ENCODE results near the gene TMEFF2. TPM values are rescaled to one million over a fixed set of nuclear protein-coding genes. Genes with fewer than 3 reads are reported as not detected.
A peak's percentile ranks its signal among the peaks of the same experiment; 100 is the strongest.

Gene TMEFF2
- total RNA-seq, 2 donors from 2014 or later, result 0.21 TPM; not detected in 1

GRCh38 chr2:192153561-192153960, 41.2 kb downstream of the TMEFF2 start:
- no peaks in the 10 kb centered on the region for H3K27me3 ChIP-seq (replicated peaks; ENCODE audit: insufficient read depth)
- H3K4me1 ChIP-seq (ENCODE audit: control insufficient read depth in 1 of 2, low read depth in 2 of 2), result peaks cover 4 to 17% of the 10 kb centered on the region in 2 donors
- H3K36me3 ChIP-seq, result no peaks in the 10 kb centered on the region
- H3K4me3 ChIP-seq, result no peak overlapping the region
- DNase-seq (ENCODE audit: low spot score), result no peak
- ATAC-seq (ENCODE audit: insufficient number of reproducible peaks, low FRiP score, low read depth), result no peak
- TF ChIP-seq, protein P1, sequence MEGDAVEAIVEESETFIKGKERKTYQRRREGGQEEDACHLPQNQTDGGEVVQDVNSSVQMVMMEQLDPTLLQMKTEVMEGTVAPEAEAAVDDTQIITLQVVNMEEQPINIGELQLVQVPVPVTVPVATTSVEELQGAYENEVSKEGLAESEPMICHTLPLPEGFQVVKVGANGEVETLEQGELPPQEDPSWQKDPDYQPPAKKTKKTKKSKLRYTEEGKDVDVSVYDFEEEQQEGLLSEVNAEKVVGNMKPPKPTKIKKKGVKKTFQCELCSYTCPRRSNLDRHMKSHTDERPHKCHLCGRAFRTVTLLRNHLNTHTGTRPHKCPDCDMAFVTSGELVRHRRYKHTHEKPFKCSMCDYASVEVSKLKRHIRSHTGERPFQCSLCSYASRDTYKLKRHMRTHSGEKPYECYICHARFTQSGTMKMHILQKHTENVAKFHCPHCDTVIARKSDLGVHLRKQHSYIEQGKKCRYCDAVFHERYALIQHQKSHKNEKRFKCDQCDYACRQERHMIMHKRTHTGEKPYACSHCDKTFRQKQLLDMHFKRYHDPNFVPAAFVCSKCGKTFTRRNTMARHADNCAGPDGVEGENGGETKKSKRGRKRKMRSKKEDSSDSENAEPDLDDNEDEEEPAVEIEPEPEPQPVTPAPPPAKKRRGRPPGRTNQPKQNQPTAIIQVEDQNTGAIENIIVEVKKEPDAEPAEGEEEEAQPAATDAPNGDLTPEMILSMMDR (IDR thresholded peaks at IDR 0.05), result no peak
- H3K9me3 ChIP-seq, result no peaks in the 10 kb centered on the region
- no peak overlapping the region for H3K27ac ChIP-seq

DNA sequence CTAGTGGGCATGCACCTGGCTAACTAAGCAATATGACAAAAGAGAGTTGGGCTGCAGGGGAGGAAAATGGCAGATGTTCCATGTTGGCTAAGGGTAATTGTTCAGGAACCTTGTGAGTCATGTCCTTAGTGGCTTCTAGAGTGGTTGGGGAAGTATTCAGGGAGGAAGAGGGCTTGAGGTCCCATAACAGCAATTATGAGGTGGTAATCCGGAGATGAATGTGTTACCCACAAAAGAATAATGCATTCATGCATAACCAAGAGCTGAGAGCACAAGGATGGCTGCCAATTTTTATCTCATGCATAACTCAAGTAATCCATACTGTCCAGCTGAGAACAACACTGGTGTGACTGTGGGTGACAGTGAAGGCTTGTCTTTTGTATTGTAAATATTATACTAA, 42.9 kb downstream of the TMEFF2 start:
- H3K27ac ChIP-seq, result no peak overlapping the region
- H3K9me3 ChIP-seq, result no peaks in the 10 kb centered on the region
- no peaks in the 10 kb centered on the region for H3K36me3 ChIP-seq
- H3K4me3 ChIP-seq, result no peak overlapping the region
- DNase-seq (ENCODE audit: low spot score) (no peak), ATAC-seq (ENCODE audit: insufficient number of reproducible peaks, low FRiP score, low read depth) (no peak)
- H3K27me3 ChIP-seq (replicated peaks; ENCODE audit: insufficient read depth), result no peaks in the 10 kb centered on the region
- peaks cover 8 to 25% of the 10 kb centered on the region in 2 donors for H3K4me1 ChIP-seq (ENCODE audit: control insufficient read depth in 1 of 2, low read depth in 2 of 2)
- TF ChIP-seq, protein P1 (IDR thresholded peaks at IDR 0.05), result no peak

GRCh38 chr2:192150166-192150565, 44.6 kb downstream of the TMEFF2 start:
- Histone ChIP-seq H3K4me3 (no peak overlapping the region), H3K27ac (no peak overlapping the region), H3K4me1 (ENCODE audit: control insufficient read depth in 1 of 2, low read depth in 2 of 2) (peaks cover 8 to 17% of the 10 kb centered on the region in 2 donors), H3K36me3 (no peaks in the 10 kb centered on the region), H3K9me3 (no peaks in the 10 kb centered on the region), H3K27me3 (replicated peaks; ENCODE audit: insufficient read depth) (no peaks in the 10 kb centered on the region)
- ATAC-seq (ENCODE audit: insufficient number of reproducible peaks, low FRiP score, low read depth) (no peak), DNase-seq (ENCODE audit: low spot score) (no peak)
- TF ChIP-seq, protein P1 (IDR thresholded peaks at IDR 0.05), result no peak

DNA sequence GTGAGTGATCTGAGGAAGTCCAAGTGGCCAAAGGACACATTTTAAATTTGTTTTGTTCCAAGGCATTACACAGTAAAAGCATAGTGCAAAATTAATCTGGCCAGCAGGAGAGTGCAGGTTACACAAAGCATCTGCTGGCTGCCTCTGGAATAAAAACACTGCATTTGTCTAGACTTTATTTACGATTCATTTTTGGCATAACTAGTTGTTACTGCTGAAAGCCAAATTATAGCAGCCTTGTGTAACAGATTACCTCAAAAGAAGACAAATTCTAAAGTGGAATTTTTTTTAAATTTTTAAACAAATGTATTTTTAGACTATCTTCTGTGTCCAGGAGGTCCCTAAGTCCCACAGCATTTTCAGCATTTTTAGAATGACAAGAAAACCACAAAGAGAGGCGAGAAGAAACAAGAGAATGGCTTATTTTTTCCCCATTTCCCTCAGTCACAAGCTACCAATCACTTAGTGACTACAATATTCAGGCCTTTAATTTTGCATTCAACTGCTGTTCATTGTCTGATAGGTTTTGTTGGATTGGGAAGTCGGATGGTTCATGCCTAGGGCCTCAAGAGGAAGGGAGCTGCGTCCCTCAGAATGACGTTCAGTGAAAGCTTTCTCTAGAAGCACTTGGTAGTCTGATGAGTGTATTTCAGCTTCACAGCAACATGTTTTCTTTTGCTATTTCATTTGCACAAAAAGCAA, 46.0 kb downstream of the TMEFF2 start:
- Histone ChIP-seq H3K36me3 (no peaks in the 10 kb centered on the region), H3K4me3 (no peak overlapping the region), H3K27ac (peak overlapping the region; percentile 25 to 60), H3K27me3 (replicated peaks; ENCODE audit: insufficient read depth) (no peaks in the 10 kb centered on the region), H3K4me1 (ENCODE audit: control insufficient read depth in 1 of 2, low read depth in 2 of 2) (peaks cover 8 to 17% of the 10 kb centered on the region in 2 donors), H3K9me3 (no peaks in the 10 kb centered on the region)
- DNase-seq (ENCODE audit: low spot score) (no peak), ATAC-seq (ENCODE audit: insufficient number of reproducible peaks, low FRiP score, low read depth) (no peak)
- TF ChIP-seq, protein P1 (IDR thresholded peaks at IDR 0.05), result peak; percentile 32

- H3K27ac ChIP-seq, result no peak overlapping the region
- TF ChIP-seq, protein P1 (IDR thresholded peaks at IDR 0.05), result no peak
- H3K9me3 ChIP-seq, result no peaks in the 10 kb centered on the region
- peaks cover 8 to 17% of the 10 kb centered on the region in 2 donors for H3K4me1 ChIP-seq (ENCODE audit: control insufficient read depth in 1 of 2, low read depth in 2 of 2)
- H3K36me3 ChIP-seq, result no peaks in the 10 kb centered on the region
- DNase-seq (ENCODE audit: low spot score) (no peak), ATAC-seq (ENCODE audit: insufficient number of reproducible peaks, low FRiP score, low read depth) (no peak)
- H3K27me3 ChIP-seq (replicated peaks; ENCODE audit: insufficient read depth), result no peaks in the 10 kb centered on the region
- no peak overlapping the region for H3K4me3 ChIP-seq
Observed at GRCh38 chr2:192148241-192148619, 46.5 kb downstream of the TMEFF2 start.

All from thoracic aorta (tissue), 2 donors.